A673 (cell line): ENCODE measurements around the gene PCNT. TPM values are rescaled to one million over a fixed set of nuclear protein-coding genes. Genes with fewer than 3 reads are reported as not detected.
"Not testable (repeated sequence)": the region's sequence is repeated elsewhere in the genome, so short reads cannot be mapped to it uniquely, and the experiment has no call there.

Experiments
- BruUV-seq: library from RNA; stranded (reverse); fragments of 400-500 nt; replicated peaks from 2 replicates; lab custom pipeline; 2021; lab: Mats Ljungman, UMichigan
- CTCF ChIA-PET: fragments of 300-600 bp; sonication (Branson Sonifier 250); formaldehyde crosslinking; loops from one replicate; lab custom pipeline; 2022; ENCODE audit warnings: antibody characterized with exemption; lab: Charles Lee
- POLR2A ChIA-PET: fragments of 300-600 bp; sonication (Branson Sonifier 250); formaldehyde crosslinking; loops from one replicate; lab custom pipeline; 2022; ENCODE audit warnings: antibody characterized with exemption; ENCODE audit not compliant: low non-redundant PET; lab: Charles Lee
- DNase-seq: peaks from one replicate; pipeline ENCODE4 v3.0.0-alpha.2; 2015; ENCODE audit warnings: low spot score
- H3K27ac ChIP-seq: fragments of 200-600 bp; sonication (generic); 2 replicates; pipeline ENCODE4 v1.5.1; 2016; ENCODE audit warnings: mixed run types, low read depth, mild to moderate bottlenecking, mixed read lengths, antibody characterized with exemption, low read length; ENCODE audit not compliant: poor library complexity, severe bottlenecking
- H3K27me3 ChIP-seq: fragments of 200-600 bp; sonication (generic); replicated peaks from 2 replicates; pipeline ENCODE4 v1.6.1; 2017; ENCODE audit warnings: mixed run types, low read depth, mild to moderate bottlenecking, mixed read lengths, antibody characterized with exemption, low read length; ENCODE audit not compliant: insufficient read depth, poor library complexity
- H3K36me3 ChIP-seq: fragments of 200-600 bp; sonication (generic); 2 replicates; pipeline ENCODE4 v1.6.1; 2016; ENCODE audit warnings: mixed run types, mild to moderate bottlenecking, mixed read lengths, antibody characterized with exemption, low read length; ENCODE audit not compliant: insufficient read depth, poor library complexity, severe bottlenecking
- H3K4me1 ChIP-seq: fragments of 200-600 bp; sonication (generic); 2 replicates; pipeline ENCODE4 v1.6.1; 2017; ENCODE audit warnings: mixed run types, mild to moderate bottlenecking, mixed read lengths, antibody characterized with exemption, low read length; ENCODE audit not compliant: insufficient read depth, poor library complexity, severe bottlenecking
- H3K4me3 ChIP-seq: fragments of 200-600 bp; sonication (generic); 2 replicates; pipeline ENCODE4 v1.5.1; 2016; ENCODE audit warnings: low read depth, mixed run types, mild to moderate bottlenecking, mixed read lengths, low read length; ENCODE audit not compliant: poor library complexity, severe bottlenecking
- H3K9me3 ChIP-seq: fragments of 200-600 bp; sonication (generic); 2 replicates; pipeline ENCODE4 v1.6.1; 2016; ENCODE audit warnings: mixed run types, low read depth, mild to moderate bottlenecking, mixed read lengths, antibody characterized with exemption, low read length; ENCODE audit not compliant: poor library complexity, severe bottlenecking
- CTCF ChIP-seq: fragments of 300-800, 200-600 bp; sonication (generic); conservative IDR thresholded peaks from 2 replicates; pipeline ENCODE4 v1.5.1; 2017; ENCODE audit warnings: low read depth, mild to moderate bottlenecking, antibody characterized with exemption, low read length, moderate library complexity, mixed read lengths
- EZH2 ChIP-seq: fragments of 200-600 bp; sonication (generic); IDR thresholded peaks from 2 replicates; pipeline ENCODE4 v1.6.1; 2017; ENCODE audit warnings: borderline replicate concordance, low read depth, mild to moderate bottlenecking, mixed read lengths, antibody characterized with exemption, low read length; ENCODE audit not compliant: poor library complexity, severe bottlenecking
- intact Hi-C: fragments of 100-400 bp; cut with micrococcal nuclease; formaldehyde crosslinking; loops from one replicate; pipeline ENCODE4 v1.10.0; 2022; ENCODE audit not compliant: unreplicated experiment
- total RNA-seq: library from RNA; stranded (reverse); gene quantifications from 2 replicates; pipeline ENCODE4 v1.2.3, GENCODE V29; 2021

Gene PCNT
- total RNA-seq, 1 experiment from 2014 or later: 66.4 TPM

- TF ChIP-seq EZH2: no peak
- no peak for TF ChIP-seq CTCF
- intact Hi-C loops: no loop called here
- POLR2A ChIA-PET: no interaction called here
- H3K36me3 ChIP-seq: peaks cover 11% of the 10 kb centered on the region
- no peak for DNase-seq
- no peaks in the 10 kb centered on the region for H3K27me3 ChIP-seq
- CTCF ChIA-PET: no interaction called here
- H3K4me1 ChIP-seq: no peaks in the 10 kb centered on the region
- H3K9me3 ChIP-seq: no peaks in the 10 kb centered on the region
- no peak overlapping the region for H3K27ac ChIP-seq
- BruUV-seq: no TSS peak
- H3K4me3 ChIP-seq: no peak overlapping the region
These were observed 45.7 kb downstream of the PCNT start for GRCh38 chr21:46369520-46370235.

- CTCF ChIA-PET: no interaction called here
These were observed 47.5 kb downstream of the PCNT start for GRCh38 chr21:46371204-46372013.

GRCh38 chr21:46372014-46372485 is 48.1 kb downstream of the PCNT start:
- ChIA-PET CTCF (no interaction called here), POLR2A (no interaction called here)
- intact Hi-C loops: no loop called here

More at GRCh38 chr21:46371204-46372013, 47.5 kb downstream of the PCNT start:
- BruUV-seq: no TSS peak
- peaks cover 6% of the 10 kb centered on the region for H3K36me3 ChIP-seq
- H3K4me3 ChIP-seq: no peak overlapping the region
- H3K4me1 ChIP-seq: no peaks in the 10 kb centered on the region
- no peaks in the 10 kb centered on the region for H3K27me3 ChIP-seq
- no peak for DNase-seq
- POLR2A ChIA-PET: no interaction called here
- no peaks in the 10 kb centered on the region for H3K9me3 ChIP-seq
- TF ChIP-seq CTCF: no peak
- H3K27ac ChIP-seq: no peak overlapping the region
- intact Hi-C loops: no loop called here

GRCh38 chr21:46372947-46373346 is 49.0 kb downstream of the PCNT start:
- BruUV-seq, H3K27ac ChIP-seq: not testable (repeated sequence)

More at GRCh38 chr21:46372014-46372485, 48.1 kb downstream of the PCNT start:
- H3K9me3 ChIP-seq: no peaks in the 10 kb centered on the region
- H3K27me3 ChIP-seq: no peaks in the 10 kb centered on the region
- no peak for TF ChIP-seq CTCF
- no peak for TF ChIP-seq EZH2
- H3K36me3 ChIP-seq: no peaks in the 10 kb centered on the region
- no peak overlapping the region for H3K4me3 ChIP-seq
- no peaks in the 10 kb centered on the region for H3K4me1 ChIP-seq
- DNase-seq: no peak
- no peak overlapping the region for H3K27ac ChIP-seq
- no TSS peak for BruUV-seq

More at GRCh38 chr21:46372947-46373346, 49.0 kb downstream of the PCNT start:
- H3K4me3 ChIP-seq, intact Hi-C loops, H3K36me3 ChIP-seq, H3K9me3 ChIP-seq, POLR2A ChIA-PET, H3K4me1 ChIP-seq, CTCF ChIA-PET, H3K27me3 ChIP-seq, DNase-seq: not testable (repeated sequence)
